Transverse colon (tissue), 4 donors: Measurements from ENCODE around the gene KRT84. TPM values are rescaled to one million over a fixed set of nuclear protein-coding genes. Genes with fewer than 3 reads are reported as not detected.

Experiments
- DNase-seq: peaks from one replicate; pipeline ENCODE4 v3.0.0-alpha.2; 2019
- H3K27ac ChIP-seq, 4 donors: fragments of 200-600 bp; sonication (generic); 2 replicates each; pipeline ENCODE4 v1.5.1; 2016 to 2018; ENCODE audit warnings: inconsistent platforms in 4 of 4
- H3K27me3 ChIP-seq: fragments of 200-600 bp; sonication (generic); 2 replicates; pipeline ENCODE4 v1.5.1; 2017; ENCODE audit warnings: inconsistent platforms
- H3K36me3 ChIP-seq, 4 donors: fragments of 200-600 bp; sonication (generic); 2 replicates each; pipeline ENCODE4 v1.5.1; 2017 to 2019; ENCODE audit warnings: inconsistent platforms in 4 of 4
- H3K4me1 ChIP-seq, 4 donors: fragments of 200-600 bp; sonication (generic); 2 replicates each; pipeline ENCODE4 v1.5.1; 2017 to 2020; ENCODE audit warnings: inconsistent platforms in 4 of 4
- H3K4me3 ChIP-seq, 4 donors: fragments of 200-600 bp; sonication (generic); 1 replicate in 1 of 4; 2 replicates in 3 of 4; pipeline versions ENCODE4 v1.5.1 to v1.6.1; 2017 to 2019; ENCODE audit warnings: inconsistent platforms in 4 of 4
- H3K9me3 ChIP-seq, 2 donors: fragments of 200-600 bp; sonication (generic); 2 replicates each; pipeline ENCODE4 v1.5.1; 2017 to 2019; ENCODE audit warnings: inconsistent platforms in 2 of 2
- EP300 ChIP-seq: sonication (generic); formaldehyde crosslinking; IDR thresholded peaks from one replicate; pipeline ENCODE4 v1.6.1; 2017; ENCODE audit warnings: antibody characterized with exemption, low read depth
- POLR2A ChIP-seq: fragments of 450-650 bp; IDR thresholded peaks from one replicate; pipeline ENCODE4 v1.6.1; 2016; ENCODE audit warnings: antibody characterized with exemption, mild to moderate bottlenecking, moderate library complexity
- POLR2AphosphoS5 ChIP-seq, 3 donors: sonication (generic); formaldehyde crosslinking; IDR thresholded peaks; one replicate each; pipeline ENCODE4 v1.6.1; 2016; ENCODE audit warnings: antibody characterized with exemption in 3 of 3
- WGBS, 2 donors: methylation state at CpG; one replicate each; pipeline ENCODE4 v1.1.5; 2018; ENCODE audit warnings: low coverage in 1 of 2; 5-methylcytosine and 5-hydroxymethylcytosine counted together
- in situ Hi-C, 4 donors: fragments of 200-750 bp; cut with MboI; loops; one replicate each; pipeline versions ENCODE4 v1.15.0 to v1.15.1; 2017; ENCODE audit warnings: low sequenced_read_pairs in 3 of 4, low pct_ligation_motif_present in 1 of 4, low pct_unique_long_range_greater_than_20kb in 1 of 4
- intact Hi-C: fragments of 100-400 bp; cut with DNase I; formaldehyde crosslinking; loops from one replicate; pipeline ENCODE4 v1.15.1; 2023; ENCODE audit warnings: low total_unique reads
- total RNA-seq, 4 donors: library from RNA; depleted of rRNA; stranded (reverse); fragments of >200 nt; gene quantifications; one replicate each; pipeline ENCODE4 v1.1.0, GENCODE V29; 2016
- TF ChIP-seq, protein P1 (sequence below), 5 experiments: fragments of 200-600 bp in 3 of 5; fragments of 450-650 bp in 2 of 5; sonication (generic) in 3 of 5; IDR thresholded peaks; 1 replicate in 2 of 5; 2 replicates in 3 of 5; pipeline ENCODE4 v1.5.1; 2016 to 2017; ENCODE audit warnings: antibody characterized with exemption in 5 of 5, inconsistent platforms in 3 of 5, mild to moderate bottlenecking in 2 of 5, moderate library complexity in 1 of 5

KRT84 gene
- total RNA-seq, 4 donors from 2014 or later = not detected

DNA sequence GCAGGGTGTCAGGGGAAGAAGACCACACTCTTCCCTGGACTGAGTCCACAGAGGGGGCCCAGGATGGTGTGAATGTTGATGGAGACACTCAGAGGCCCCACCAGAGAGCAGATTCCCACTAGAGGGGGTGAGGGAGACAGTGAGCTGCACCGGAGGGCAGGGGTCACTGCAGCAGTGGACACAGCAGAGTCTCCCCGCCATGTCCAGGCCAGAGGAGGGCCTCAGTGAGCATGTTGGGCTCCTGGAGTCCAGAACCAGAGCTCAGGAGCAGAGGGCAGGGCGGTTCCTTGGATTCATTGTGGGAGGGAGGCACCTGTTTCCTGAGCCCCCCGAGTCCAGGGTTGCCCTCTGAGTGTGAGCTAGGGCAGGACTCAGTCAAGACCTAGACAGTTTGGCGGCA, 22.5 kb upstream of the KRT84 start:
- in situ Hi-C loops (no loop called here), intact Hi-C loops (no loop called here)
- Histone ChIP-seq H3K4me3 (no peak overlapping the region), H3K27ac (no peak overlapping the region), H3K27me3 (no peaks in the 10 kb centered on the region), H3K9me3 (no peaks in the 10 kb centered on the region), H3K36me3 (no peaks in the 10 kb centered on the region), H3K4me1 (no peaks in the 10 kb centered on the region)
- DNase-seq = no peak
- 60 to 94% methylated on average over 1 to 5 of the region's 5 CpGs for WGBS, 2 donors
- TF ChIP-seq EP300 = no peak
- no peak for TF ChIP-seq POLR2A
- TF ChIP-seq, protein P1, sequence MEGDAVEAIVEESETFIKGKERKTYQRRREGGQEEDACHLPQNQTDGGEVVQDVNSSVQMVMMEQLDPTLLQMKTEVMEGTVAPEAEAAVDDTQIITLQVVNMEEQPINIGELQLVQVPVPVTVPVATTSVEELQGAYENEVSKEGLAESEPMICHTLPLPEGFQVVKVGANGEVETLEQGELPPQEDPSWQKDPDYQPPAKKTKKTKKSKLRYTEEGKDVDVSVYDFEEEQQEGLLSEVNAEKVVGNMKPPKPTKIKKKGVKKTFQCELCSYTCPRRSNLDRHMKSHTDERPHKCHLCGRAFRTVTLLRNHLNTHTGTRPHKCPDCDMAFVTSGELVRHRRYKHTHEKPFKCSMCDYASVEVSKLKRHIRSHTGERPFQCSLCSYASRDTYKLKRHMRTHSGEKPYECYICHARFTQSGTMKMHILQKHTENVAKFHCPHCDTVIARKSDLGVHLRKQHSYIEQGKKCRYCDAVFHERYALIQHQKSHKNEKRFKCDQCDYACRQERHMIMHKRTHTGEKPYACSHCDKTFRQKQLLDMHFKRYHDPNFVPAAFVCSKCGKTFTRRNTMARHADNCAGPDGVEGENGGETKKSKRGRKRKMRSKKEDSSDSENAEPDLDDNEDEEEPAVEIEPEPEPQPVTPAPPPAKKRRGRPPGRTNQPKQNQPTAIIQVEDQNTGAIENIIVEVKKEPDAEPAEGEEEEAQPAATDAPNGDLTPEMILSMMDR (IDR thresholded peaks at IDR 0.05) = no peak
- TF ChIP-seq POLR2AphosphoS5 (IDR thresholded peaks at IDR 0.05) = no peak

DNA sequence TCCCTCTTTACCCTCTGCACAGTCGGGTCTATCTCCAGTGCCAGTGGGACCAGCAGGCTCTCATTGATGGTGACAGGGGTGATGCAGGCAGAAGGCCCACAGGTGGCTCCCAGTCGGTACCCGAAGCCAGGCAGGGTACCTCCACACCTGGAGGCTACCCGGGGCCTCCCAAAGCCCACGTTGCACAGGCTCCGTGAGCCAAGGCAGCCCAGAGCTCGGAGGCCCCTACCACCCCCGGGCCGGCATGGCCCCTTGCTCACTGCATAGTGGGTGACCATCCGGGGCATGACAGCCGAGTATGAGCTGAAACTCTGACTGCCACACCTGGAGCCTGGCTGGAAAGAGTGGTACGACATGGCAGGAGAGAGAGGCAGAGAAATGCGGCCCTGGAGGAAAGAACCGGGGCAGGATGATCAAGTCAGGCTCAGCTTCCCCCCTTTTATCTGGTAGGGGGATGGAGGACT, 20.5 kb upstream of the KRT84 start, which contains the start of gene KRT82:
KRT82 (minus strand) TSS at position 414 of the 464 bp plus-strand sequence; CDS start at position 356, 58 bp downstream.
- DNase-seq = no peak
- in situ Hi-C loops (no loop called here), intact Hi-C loops (no loop called here)
- no peaks in the 10 kb centered on the region for H3K36me3 ChIP-seq
- TF ChIP-seq POLR2A (no peak), EP300 (no peak), POLR2AphosphoS5 (IDR thresholded peaks at IDR 0.05) (no peak)
- TF ChIP-seq, protein P1 (IDR thresholded peaks at IDR 0.05) = no peak
- no peaks in the 10 kb centered on the region for H3K27me3 ChIP-seq
- no peak within 1 kb of the TSS for H3K27ac ChIP-seq
- H3K4me3 ChIP-seq = no peak within 1 kb of the TSS
- 90 to 94% methylated on average over 3 to 10 of the region's 14 CpGs for WGBS, 2 donors
- no peaks in the 10 kb centered on the region for H3K9me3 ChIP-seq
- no peaks in the 10 kb centered on the region for H3K4me1 ChIP-seq

DNA sequence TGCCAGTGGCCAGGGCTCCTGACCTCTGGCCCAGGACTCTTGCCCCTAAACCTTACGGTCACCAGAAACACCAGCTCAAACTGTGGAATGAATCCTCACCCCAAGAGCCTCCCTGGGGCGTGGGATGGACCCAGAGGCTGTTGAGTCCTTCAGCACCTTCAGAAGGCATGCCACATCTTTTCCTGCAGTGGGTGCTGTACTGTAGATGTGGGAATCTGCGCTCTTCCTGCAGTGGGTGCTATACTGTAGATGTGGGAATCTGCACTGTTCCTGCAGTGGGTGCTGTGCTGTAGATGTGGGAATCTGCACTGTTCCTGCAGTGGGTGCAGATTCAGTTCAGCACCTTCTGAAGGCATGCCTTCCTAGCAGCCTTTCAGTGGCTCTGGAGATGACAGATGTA, 19.5 kb upstream of the KRT84 start:
- Histone ChIP-seq H3K27me3 (no peaks in the 10 kb centered on the region), H3K9me3 (no peaks in the 10 kb centered on the region), H3K4me1 (no peaks in the 10 kb centered on the region), H3K4me3 (no peak overlapping the region), H3K36me3 (no peaks in the 10 kb centered on the region), H3K27ac (no peak overlapping the region)
- intact Hi-C loops = no loop called here
- 95% methylated on average over 3 of the region's 3 CpGs; no CpG with 5 or more reads in 1 of the 2 donors for WGBS, 2 donors
- DNase-seq = no peak
- in situ Hi-C loops = no loop called here
- TF ChIP-seq, protein P1 (IDR thresholded peaks at IDR 0.05) = no peak
- no peak for TF ChIP-seq POLR2A
- no peak for TF ChIP-seq POLR2AphosphoS5 (IDR thresholded peaks at IDR 0.05)
- TF ChIP-seq EP300 = no peak

DNA sequence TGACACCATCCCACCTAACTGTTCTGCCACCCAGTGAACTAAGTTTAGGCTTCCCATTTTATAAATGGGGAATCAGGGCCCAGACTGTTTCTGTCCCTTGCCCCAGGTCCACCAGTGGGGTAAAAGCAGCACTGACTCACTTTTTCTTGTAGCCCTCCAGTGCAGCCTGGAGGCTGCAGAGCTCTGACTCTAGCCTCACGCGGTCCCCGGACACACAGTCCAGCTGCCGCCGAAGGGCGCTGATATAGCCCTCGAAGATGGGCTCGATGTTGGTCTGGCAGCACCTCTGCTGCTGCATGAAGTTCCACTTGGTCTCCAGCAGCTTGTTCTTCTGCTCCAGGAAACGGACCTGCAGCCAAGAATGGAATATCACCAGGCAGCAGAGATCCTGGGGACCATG, 18.1 kb upstream of the KRT84 start:
- Histone ChIP-seq H3K36me3 (no peaks in the 10 kb centered on the region), H3K27ac (no peak overlapping the region), H3K27me3 (no peaks in the 10 kb centered on the region), H3K4me3 (no peak overlapping the region), H3K4me1 (no peaks in the 10 kb centered on the region), H3K9me3 (no peaks in the 10 kb centered on the region)
- TF ChIP-seq, protein P1 (IDR thresholded peaks at IDR 0.05) = no peak
- TF ChIP-seq POLR2AphosphoS5 (IDR thresholded peaks at IDR 0.05) = no peak
- no peak for TF ChIP-seq POLR2A
- no peak for TF ChIP-seq EP300
- intact Hi-C loops = no loop called here
- 94% methylated on average over 9 of the region's 9 CpGs; no CpG with 5 or more reads in 1 of the 2 donors for WGBS, 2 donors
- in situ Hi-C loops = no loop called here
- no peak for DNase-seq
